A549 (cell line): ENCODE measurements around the gene ADAP1.

ENCODE experiments used
- MAFK ChIP-seq: fragments of 450-650 bp; IDR thresholded peaks from 2 replicates; pipeline ENCODE4 v1.6.1; 2014; ENCODE audit not compliant: partially characterized antibody
- POLR2A ChIP-seq: IDR thresholded peaks from 2 replicates; pipeline ENCODE4 v1.6.1; 2012; ENCODE audit warnings: mild to moderate bottlenecking, low read length
- ZSCAN20 ChIP-seq: fragments of 250-450 bp; sonication (Bioruptor Pico); IDR thresholded peaks from 2 replicates; pipeline ENCODE4 v1.8.0; 2022; ENCODE audit warnings: mild to moderate bottlenecking, moderate library complexity
- TF ChIP-seq, protein P1 (sequence below): fragments of >200 bp; sonication (Bioruptor Twin); formaldehyde crosslinking; IDR thresholded peaks from 3 replicates; pipeline ENCODE4 v1.5.1; 2016
- TF ChIP-seq, protein P2 (sequence below): fragments of 450-650 bp; IDR thresholded peaks from 2 replicates; pipeline ENCODE4 v1.6.1; 2014; ENCODE audit warnings: antibody characterized with exemption

- TF ChIP-seq ZSCAN20 (CRISPR knock-in tag) (no peak), POLR2A (no peak), MAFK (no peak)
- TF ChIP-seq, protein P1, sequence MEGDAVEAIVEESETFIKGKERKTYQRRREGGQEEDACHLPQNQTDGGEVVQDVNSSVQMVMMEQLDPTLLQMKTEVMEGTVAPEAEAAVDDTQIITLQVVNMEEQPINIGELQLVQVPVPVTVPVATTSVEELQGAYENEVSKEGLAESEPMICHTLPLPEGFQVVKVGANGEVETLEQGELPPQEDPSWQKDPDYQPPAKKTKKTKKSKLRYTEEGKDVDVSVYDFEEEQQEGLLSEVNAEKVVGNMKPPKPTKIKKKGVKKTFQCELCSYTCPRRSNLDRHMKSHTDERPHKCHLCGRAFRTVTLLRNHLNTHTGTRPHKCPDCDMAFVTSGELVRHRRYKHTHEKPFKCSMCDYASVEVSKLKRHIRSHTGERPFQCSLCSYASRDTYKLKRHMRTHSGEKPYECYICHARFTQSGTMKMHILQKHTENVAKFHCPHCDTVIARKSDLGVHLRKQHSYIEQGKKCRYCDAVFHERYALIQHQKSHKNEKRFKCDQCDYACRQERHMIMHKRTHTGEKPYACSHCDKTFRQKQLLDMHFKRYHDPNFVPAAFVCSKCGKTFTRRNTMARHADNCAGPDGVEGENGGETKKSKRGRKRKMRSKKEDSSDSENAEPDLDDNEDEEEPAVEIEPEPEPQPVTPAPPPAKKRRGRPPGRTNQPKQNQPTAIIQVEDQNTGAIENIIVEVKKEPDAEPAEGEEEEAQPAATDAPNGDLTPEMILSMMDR: no peak
- TF ChIP-seq, protein P2, sequence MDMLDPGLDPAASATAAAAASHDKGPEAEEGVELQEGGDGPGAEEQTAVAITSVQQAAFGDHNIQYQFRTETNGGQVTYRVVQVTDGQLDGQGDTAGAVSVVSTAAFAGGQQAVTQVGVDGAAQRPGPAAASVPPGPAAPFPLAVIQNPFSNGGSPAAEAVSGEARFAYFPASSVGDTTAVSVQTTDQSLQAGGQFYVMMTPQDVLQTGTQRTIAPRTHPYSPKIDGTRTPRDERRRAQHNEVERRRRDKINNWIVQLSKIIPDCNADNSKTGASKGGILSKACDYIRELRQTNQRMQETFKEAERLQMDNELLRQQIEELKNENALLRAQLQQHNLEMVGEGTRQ: no peak
Observed at GRCh38 chr7:869348-869747, 85.1 kb downstream of the ADAP1 start.
